ENCODE measurements around the gene ITGB4.

ITGB4 gene

DNA sequence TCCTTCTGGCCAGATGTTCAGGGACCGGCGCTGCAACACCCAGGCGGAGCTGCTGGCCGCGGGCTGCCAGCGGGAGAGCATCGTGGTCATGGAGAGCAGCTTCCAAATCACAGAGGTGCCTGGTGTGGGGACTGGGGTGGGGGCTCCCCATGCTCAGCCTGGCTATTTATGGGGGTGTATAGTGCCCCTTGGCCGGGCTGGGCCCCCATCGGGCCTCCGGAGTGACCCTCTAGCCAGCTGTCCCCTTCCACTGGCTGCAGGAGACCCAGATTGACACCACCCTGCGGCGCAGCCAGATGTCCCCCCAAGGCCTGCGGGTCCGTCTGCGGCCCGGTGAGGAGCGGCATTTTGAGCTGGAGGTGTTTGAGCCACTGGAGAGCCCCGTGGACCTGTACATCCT is 6.1 kb downstream of the ITGB4 start:
- in situ Hi-C loops (cut with HindIII; ENCODE audit: low sequenced_read_pairs) = no loop called here
- no peak overlapping the region for H3K4me3 ChIP-seq (ENCODE audit: low read depth, low read length)
- no peak for TF ChIP-seq CTCF (IDR thresholded peaks at IDR 0.05; ENCODE audit: low read depth, low read length)
- DNase-seq (ENCODE audit: low read depth, low spot score) = no peak

DNA sequence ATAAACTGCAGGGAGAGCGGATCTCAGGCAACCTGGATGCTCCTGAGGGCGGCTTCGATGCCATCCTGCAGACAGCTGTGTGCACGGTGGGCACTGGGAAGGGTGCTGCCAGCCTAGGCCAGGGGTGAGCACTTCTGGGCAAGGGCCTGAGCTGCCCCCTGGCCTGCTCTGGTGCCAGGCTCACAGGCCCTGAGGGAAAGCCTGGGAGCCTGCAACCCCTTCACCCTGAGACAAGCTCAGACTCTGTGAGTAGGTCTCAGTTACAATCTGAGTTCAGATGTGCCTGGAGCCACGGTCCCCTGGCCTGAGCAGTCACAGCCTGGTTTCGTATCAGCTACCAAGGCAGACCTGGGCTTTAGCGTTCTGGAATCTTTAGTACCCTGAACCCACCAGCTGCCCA is 8.1 kb downstream of the ITGB4 start:
- no peak overlapping the region for H3K4me3 ChIP-seq (ENCODE audit: low read depth, low read length)
- DNase-seq (ENCODE audit: low read depth, low spot score) = no peak
- in situ Hi-C loops (cut with HindIII; ENCODE audit: low sequenced_read_pairs) = no loop called here
- no peak for TF ChIP-seq CTCF (IDR thresholded peaks at IDR 0.05; ENCODE audit: low read depth, low read length)

- no peak for DNase-seq (ENCODE audit: low read depth, low spot score)
- in situ Hi-C loops (cut with HindIII; ENCODE audit: low sequenced_read_pairs) = no loop called here
- no peak overlapping the region for H3K4me3 ChIP-seq (ENCODE audit: low read depth, low read length)
- no peak for TF ChIP-seq CTCF (IDR thresholded peaks at IDR 0.05; ENCODE audit: low read depth, low read length)
Observed at GRCh38 chr17:75730065-75730464, 8.8 kb downstream of the ITGB4 start.

DNA sequence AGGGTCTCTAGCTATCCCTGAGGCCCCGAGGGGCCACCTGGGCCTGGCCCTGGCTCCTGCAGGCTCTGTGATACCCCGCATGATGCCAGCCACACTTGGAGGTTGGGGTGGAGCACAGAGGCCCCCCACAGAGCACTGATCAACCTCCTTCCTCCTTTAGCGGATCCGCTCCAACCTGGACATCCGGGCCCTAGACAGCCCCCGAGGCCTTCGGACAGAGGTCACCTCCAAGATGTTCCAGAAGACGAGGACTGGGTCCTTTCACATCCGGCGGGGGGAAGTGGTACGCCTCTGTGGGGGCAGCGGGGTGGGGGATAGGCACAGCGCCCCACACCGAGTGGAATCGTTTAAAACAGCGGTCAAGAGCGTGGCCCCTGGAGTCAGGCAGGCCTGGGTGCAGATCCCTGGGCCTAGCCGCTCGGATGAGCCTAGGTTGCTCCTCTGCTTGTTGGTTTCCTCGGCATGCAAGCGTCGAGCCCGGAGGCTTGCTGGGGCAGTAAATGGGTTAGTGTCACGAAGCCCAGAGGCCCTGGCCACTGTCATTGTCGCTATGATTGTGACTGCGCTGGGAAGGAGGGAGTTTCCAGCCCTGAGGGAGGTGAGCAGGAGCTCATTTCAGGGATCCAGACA is 9.9 kb downstream of the ITGB4 start:
- TF ChIP-seq CTCF (IDR thresholded peaks at IDR 0.05; ENCODE audit: low read depth, low read length) = no peak
- no peak overlapping the region for H3K4me3 ChIP-seq (ENCODE audit: low read depth, low read length)
- no peak for DNase-seq (ENCODE audit: low read depth, low spot score)
- in situ Hi-C loops (cut with HindIII; ENCODE audit: low sequenced_read_pairs) = no loop called here

DNA sequence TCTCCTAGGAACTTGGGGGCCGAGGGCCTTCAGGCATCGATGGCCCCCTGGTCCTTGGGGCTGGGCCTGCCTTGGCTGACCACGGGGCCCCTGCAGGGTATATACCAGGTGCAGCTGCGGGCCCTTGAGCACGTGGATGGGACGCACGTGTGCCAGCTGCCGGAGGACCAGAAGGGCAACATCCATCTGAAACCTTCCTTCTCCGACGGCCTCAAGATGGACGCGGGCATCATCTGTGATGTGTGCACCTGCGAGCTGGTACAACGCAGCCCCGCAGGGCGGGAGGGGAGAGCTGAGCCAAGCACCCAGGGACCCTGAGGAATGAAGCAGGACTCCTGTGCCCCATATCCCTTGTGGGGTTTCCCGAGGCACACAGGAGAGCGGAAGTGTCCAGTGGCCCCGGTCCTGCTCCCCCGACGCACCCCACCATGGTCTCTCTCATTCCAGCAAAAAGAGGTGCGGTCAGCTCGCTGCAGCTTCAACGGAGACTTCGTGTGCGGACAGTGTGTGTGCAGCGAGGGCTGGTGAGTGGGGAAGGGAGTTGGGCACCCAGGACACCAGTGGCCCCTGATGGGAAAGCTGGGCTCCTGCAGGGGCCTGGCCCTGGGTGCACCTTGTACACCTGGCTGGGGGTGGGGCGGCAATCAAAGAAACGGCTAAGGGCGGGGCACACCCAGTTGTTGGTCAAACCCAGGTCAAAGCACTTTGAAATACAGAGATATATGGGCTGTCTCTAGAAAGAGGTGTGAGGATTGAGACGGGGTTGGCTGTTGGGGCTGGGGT is 10.6 kb downstream of the ITGB4 start:
- DNase-seq (ENCODE audit: low read depth, low spot score) = no peak
- no peak for TF ChIP-seq CTCF (IDR thresholded peaks at IDR 0.05; ENCODE audit: low read depth, low read length)
- in situ Hi-C loops (cut with HindIII; ENCODE audit: low sequenced_read_pairs) = no loop called here
- H3K4me3 ChIP-seq (ENCODE audit: low read depth, low read length) = no peak overlapping the region

DNA sequence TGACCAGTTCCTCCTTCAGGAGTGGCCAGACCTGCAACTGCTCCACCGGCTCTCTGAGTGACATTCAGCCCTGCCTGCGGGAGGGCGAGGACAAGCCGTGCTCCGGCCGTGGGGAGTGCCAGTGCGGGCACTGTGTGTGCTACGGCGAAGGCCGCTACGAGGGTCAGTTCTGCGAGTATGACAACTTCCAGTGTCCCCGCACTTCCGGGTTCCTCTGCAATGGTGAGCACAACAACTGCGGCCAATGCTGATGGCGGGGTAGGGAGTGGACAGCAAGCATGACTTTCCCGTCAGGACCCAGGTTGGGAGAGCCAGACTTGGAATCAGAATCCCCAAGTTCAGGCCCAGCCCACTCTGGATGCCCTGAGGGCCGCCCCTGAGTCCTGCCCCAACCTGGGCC is 12.2 kb downstream of the ITGB4 start:
- no peak for DNase-seq (ENCODE audit: low read depth, low spot score)
- no peak overlapping the region for H3K4me3 ChIP-seq (ENCODE audit: low read depth, low read length)
- no peak for TF ChIP-seq CTCF (IDR thresholded peaks at IDR 0.05; ENCODE audit: low read depth, low read length)
- in situ Hi-C loops (cut with HindIII; ENCODE audit: low sequenced_read_pairs) = no loop called here
